ENCODE measurements around the gene NSMCE1.

The NSMCE1 gene

GRCh38 chr16:27189335-27189972, 79.1 kb downstream of the NSMCE1 start:
- no peak for DNase-seq

- no peak for DNase-seq
Measured at GRCh38 chr16:27188633-27189032, 79.9 kb downstream of the NSMCE1 start.

- DNase-seq: no peak
Measured at GRCh38 chr16:27185776-27186130, 82.8 kb downstream of the NSMCE1 start.

- DNase-seq: no peak
Measured at GRCh38 chr16:27182906-27183405, 85.6 kb downstream of the NSMCE1 start.

- no peak for DNase-seq
Measured at GRCh38 chr16:27181019-27181790, 87.4 kb downstream of the NSMCE1 start.

- no peak for DNase-seq
Measured at GRCh38 chr16:27179500-27180072, 89.0 kb downstream of the NSMCE1 start.

GRCh38 chr16:27177031-27177774, 91.4 kb downstream of the NSMCE1 start:
- DNase-seq: no peak

GRCh38 chr16:27175888-27176287, 92.7 kb downstream of the NSMCE1 start:
- no peak for DNase-seq
